ENCODE data around the gene LLGL1. TPM values are rescaled to one million over a fixed set of nuclear protein-coding genes. Genes with fewer than 3 reads are reported as not detected.
A peak's percentile ranks its signal among the peaks of the same experiment; 100 is the strongest.

Gene LLGL1
- total and polyA plus RNA-seq, 8 donors, result 3.4 to 8.4 (median 5.0) TPM

- FAIRE-seq, result no peak
- TF ChIP-seq, protein P1, sequence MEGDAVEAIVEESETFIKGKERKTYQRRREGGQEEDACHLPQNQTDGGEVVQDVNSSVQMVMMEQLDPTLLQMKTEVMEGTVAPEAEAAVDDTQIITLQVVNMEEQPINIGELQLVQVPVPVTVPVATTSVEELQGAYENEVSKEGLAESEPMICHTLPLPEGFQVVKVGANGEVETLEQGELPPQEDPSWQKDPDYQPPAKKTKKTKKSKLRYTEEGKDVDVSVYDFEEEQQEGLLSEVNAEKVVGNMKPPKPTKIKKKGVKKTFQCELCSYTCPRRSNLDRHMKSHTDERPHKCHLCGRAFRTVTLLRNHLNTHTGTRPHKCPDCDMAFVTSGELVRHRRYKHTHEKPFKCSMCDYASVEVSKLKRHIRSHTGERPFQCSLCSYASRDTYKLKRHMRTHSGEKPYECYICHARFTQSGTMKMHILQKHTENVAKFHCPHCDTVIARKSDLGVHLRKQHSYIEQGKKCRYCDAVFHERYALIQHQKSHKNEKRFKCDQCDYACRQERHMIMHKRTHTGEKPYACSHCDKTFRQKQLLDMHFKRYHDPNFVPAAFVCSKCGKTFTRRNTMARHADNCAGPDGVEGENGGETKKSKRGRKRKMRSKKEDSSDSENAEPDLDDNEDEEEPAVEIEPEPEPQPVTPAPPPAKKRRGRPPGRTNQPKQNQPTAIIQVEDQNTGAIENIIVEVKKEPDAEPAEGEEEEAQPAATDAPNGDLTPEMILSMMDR (IDR thresholded peaks at IDR 0.05), result no peak
- Histone ChIP-seq H3K4me1 (no peaks in the 10 kb centered on the region), H3K27ac (no peak overlapping the region), H3K36me3 (peaks cover 7 to 74% (median 23%) of the 10 kb centered on the region in 3 donors), H3K4me3 (no peak overlapping the region), H3K27me3 (no peaks in the 10 kb centered on the region), H3K9me3 (no peaks in the 10 kb centered on the region)
- ATAC-seq, result no peak
- peak in 1 of 6 donors; percentile 34 for DNase-seq
- intact Hi-C loops (cut with DNase I), result no loop called here
- 51 to 58% methylated on average over 5 of the region's 5 CpGs for whole genome bisulfite sequencing, 2 donors
Observed at GRCh38 chr17:18280766-18281371, 55.4 kb downstream of the LLGL1 start.

DNA sequence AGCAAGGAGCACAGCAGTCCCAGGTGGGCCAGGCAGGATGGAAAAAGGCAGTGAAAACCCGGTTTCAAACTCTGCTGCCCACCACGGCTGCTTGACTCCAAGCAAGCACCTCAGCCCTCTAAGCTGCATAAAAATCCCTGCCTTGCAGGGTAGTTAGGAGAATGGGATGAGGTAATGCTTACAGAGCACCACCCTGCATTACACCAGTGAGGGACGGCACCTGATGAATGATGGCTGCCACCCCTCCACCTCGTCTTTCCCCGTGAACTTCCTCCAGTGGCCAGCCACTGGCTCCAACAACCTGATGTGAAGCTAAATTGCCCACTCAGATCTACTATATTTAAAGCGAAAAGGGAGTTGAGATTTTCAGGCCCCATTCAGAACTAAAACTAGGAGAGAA, 56.4 kb downstream of the LLGL1 start:
- TF ChIP-seq, protein P1 (IDR thresholded peaks at IDR 0.05), result no peak
- FAIRE-seq, result no peak
- WGBS, 2 donors, result 94 to 95% methylated on average over 6 of the region's 6 CpGs
- Histone ChIP-seq H3K4me1 (no peaks in the 10 kb centered on the region), H3K27me3 (no peaks in the 10 kb centered on the region), H3K27ac (no peak overlapping the region), H3K9me3 (no peaks in the 10 kb centered on the region), H3K36me3 (peaks cover 7 to 74% (median 23%) of the 10 kb centered on the region in 3 donors), H3K4me3 (no peak overlapping the region)
- no peak for ATAC-seq
- intact Hi-C loops (cut with DNase I), result no loop called here
- DNase-seq, result peak in 1 of 6 donors; percentile 3

DNA sequence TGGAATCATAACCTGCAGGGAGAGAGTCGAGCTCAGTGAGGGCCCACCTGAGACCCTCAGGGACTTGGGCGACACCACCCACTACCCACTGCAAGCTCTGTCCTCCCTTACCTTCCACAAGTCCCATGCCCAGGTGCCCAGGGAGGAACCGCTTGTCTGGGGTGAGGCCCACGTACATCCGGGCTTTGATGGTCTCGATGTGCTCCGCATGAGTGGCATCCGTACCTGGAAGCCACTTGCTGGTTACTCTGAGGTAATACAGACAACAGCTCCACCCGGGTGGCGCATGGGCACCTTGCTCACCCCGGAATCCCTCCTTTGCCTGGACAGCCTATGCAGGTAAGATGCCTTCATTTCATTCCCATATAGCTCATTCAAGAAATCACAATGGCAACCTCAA, 59.9 kb downstream of the LLGL1 start:
- intact Hi-C loops (cut with DNase I), result no loop called here
- ATAC-seq (no peak), DNase-seq (no peak), FAIRE-seq (no peak)
- H3K9me3 ChIP-seq, result no peaks in the 10 kb centered on the region
- H3K4me1 ChIP-seq, result no peaks in the 10 kb centered on the region
- WGBS, 2 donors, result 94 to 96% methylated on average over 11 of the region's 11 CpGs
- H3K36me3 ChIP-seq, result peaks cover 7 to 55% (median 19%) of the 10 kb centered on the region in 3 donors
- H3K27ac ChIP-seq, result no peak overlapping the region
- TF ChIP-seq, protein P1 (IDR thresholded peaks at IDR 0.05), result no peak
- H3K4me3 ChIP-seq, result no peak overlapping the region
- H3K27me3 ChIP-seq, result no peaks in the 10 kb centered on the region

DNA sequence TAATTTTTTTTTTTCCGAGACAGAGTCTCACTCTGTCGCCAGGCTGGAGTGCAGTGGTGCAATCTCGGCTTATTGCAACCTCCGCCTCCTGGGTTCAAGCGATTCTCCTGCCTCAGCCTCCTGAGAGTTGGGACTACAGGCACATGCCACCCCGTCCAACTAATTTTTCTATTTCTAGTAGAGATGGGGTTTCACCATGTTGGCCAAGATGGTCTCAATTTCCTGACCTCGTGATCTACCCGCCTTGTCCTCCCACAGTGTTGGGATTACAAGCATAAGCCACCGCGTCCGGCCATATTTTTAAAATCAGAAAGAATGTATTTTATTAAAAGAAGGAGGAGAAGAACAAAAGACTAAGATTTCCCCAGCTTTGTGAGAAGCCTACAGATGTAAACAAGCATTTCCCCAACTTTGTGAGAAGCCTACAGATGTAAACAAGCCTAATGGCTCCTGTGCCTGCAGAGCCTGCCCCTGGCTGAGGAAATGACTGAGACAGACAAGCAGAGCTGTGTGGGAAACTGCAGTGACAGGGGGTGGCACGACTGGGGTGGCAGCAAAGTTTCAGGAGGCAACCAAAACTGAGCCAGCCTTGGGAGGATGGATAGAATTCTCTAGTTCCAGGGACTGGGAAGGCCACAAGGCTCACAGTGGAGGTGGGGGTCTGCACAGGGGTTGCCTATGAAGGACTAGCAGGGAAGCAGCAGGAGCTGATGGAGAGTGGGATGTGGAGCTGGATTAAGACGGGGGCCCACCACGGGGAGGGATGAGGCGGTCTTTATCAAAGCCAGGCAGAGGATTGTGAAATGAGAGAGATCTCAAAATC, 66.5 kb downstream of the LLGL1 start:
- H3K4me1 ChIP-seq, result no peaks in the 10 kb centered on the region
- H3K27ac ChIP-seq, result no peak overlapping the region
- H3K27me3 ChIP-seq, result no peaks in the 10 kb centered on the region
- DNase-seq (no peak), ATAC-seq (no peak), FAIRE-seq (no peak)
- WGBS, 2 donors, result 94% methylated on average over 15 of the region's 15 CpGs
- H3K4me3 ChIP-seq, result no peak overlapping the region
- H3K36me3 ChIP-seq, result peaks cover 0 to 17% (median 16%) of the 10 kb centered on the region in 3 donors
- TF ChIP-seq, protein P1 (IDR thresholded peaks at IDR 0.05), result no peak
- intact Hi-C loops (cut with DNase I), result no loop called here
- no peaks in the 10 kb centered on the region for H3K9me3 ChIP-seq

Other genes with a start within 250 kb of the LLGL1 start
- 10 to 100 TPM in 4 of 6 donors, 1 to 10 TPM in 2; 7.3 to 18.0 (median 11.4) TPM for gene ATPAF2, start 186.5 kb upstream of the LLGL1 start, total RNA-seq
- 10 to 100 TPM; 15.9 to 18.4 TPM for gene ATPAF2, start 186.5 kb upstream of the LLGL1 start, polyA plus RNA-seq
- gene GID4, start 186.2 kb upstream of the LLGL1 start, total RNA-seq, result 1 to 10 TPM; 5.2 to 9.6 (median 6.0) TPM
- gene GID4, start 186.2 kb upstream of the LLGL1 start, polyA plus RNA-seq, result 1 to 10 TPM; 2.7 to 3.1 TPM
- 10 to 100 TPM; 13.4 to 24.0 (median 16.5) TPM for gene DRG2, start 137.7 kb upstream of the LLGL1 start, total RNA-seq
- gene DRG2, start 137.7 kb upstream of the LLGL1 start, polyA plus RNA-seq, result 10 to 100 TPM; 42.0 to 46.9 TPM
- gene MYO15A, start 116.9 kb upstream of the LLGL1 start, total RNA-seq, result 1 to 10 TPM in 1 of 6 donors, under 1 TPM in 5; 0.13 to 1.3 (median 0.69) TPM
- 1 to 10 TPM; 1.3 to 4.9 TPM for gene MYO15A, start 116.9 kb upstream of the LLGL1 start, polyA plus RNA-seq
- gene ALKBH5, start 41.8 kb upstream of the LLGL1 start, total RNA-seq, result 10 to 100 TPM; 32.6 to 49.6 (median 43.6) TPM
- 10 to 100 TPM; 14.2 to 30.5 TPM for gene ALKBH5, start 41.8 kb upstream of the LLGL1 start, polyA plus RNA-seq
- gene FLII, start 33.1 kb downstream of the LLGL1 start, total RNA-seq, result 100 to 1,000 TPM; 142 to 203 (median 162) TPM
- gene FLII, start 33.1 kb downstream of the LLGL1 start, polyA plus RNA-seq, result 100 to 1,000 TPM; 254 to 282 TPM
- 10 to 100 TPM in 2 of 6 donors, 1 to 10 TPM in 4; 7.1 to 11.1 (median 9.2) TPM for gene MIEF2, start 35.0 kb downstream of the LLGL1 start, total RNA-seq
- 1 to 10 TPM; 5.8 to 9.3 TPM for gene MIEF2, start 35.0 kb downstream of the LLGL1 start, polyA plus RNA-seq
- 10 to 100 TPM in 4 of 6 donors, 1 to 10 TPM in 2; 9.4 to 16.5 (median 11.0) TPM for gene TOP3A, start 89.4 kb downstream of the LLGL1 start, total RNA-seq
- gene TOP3A, start 89.4 kb downstream of the LLGL1 start, polyA plus RNA-seq, result 10 to 100 TPM; 16.6 to 18.7 TPM
- 10 to 100 TPM in 1 of 6 donors, 1 to 10 TPM in 5; 4.3 to 11.5 (median 6.3) TPM for gene SMCR8, start 89.7 kb downstream of the LLGL1 start, total RNA-seq
- 1 to 10 TPM; 2.7 to 3.8 TPM for gene SMCR8, start 89.7 kb downstream of the LLGL1 start, polyA plus RNA-seq
- gene SHMT1, start 137.9 kb downstream of the LLGL1 start, total RNA-seq, result 10 to 100 TPM in 3 of 6 donors, 1 to 10 TPM in 3; 5.8 to 14.3 (median 10.3) TPM
- gene SHMT1, start 137.9 kb downstream of the LLGL1 start, polyA plus RNA-seq, result 10 to 100 TPM; 11.3 to 14.3 TPM
- not detected for gene EVPLL, start 152.1 kb downstream of the LLGL1 start, total RNA-seq
- under 1 TPM in 1 of 2 donors, not detected in 1; 0.09 TPM for gene EVPLL, start 152.1 kb downstream of the LLGL1 start, polyA plus RNA-seq

Data from pancreas (tissue), 10 donors.